Measurements from ENCODE around the gene AFF4.

Gene AFF4

DNA sequence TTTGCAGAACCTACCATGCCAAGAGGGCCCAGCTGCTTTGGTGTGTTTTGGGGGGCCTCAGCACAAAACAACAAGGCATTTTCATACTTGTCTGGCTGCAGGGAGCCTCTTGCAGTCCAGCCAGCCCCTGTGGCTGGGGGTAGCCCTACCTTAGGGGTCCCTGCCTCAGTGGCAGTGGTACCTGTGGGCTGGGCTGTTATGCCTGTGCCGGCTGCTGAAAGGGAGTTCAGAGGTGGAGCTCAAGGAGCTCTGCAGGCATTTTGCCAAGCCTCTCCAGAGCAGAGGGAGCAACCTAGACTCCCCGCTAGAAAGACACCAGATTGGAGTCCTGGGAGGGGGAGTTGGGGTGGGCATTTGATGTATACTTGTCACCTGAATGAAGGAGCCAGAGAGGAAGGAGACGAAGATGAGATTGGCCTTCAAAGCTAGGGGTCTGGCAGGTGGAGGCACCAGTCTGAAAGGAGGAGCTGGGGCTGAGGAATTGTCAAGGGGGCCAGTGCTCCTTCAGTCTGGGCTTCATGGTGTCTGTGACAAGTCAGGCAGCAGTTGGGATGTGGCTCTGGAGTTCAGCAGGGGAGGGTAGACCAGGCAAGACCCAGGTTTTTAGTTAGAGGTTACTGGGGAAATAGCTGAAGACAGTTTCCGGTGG, 134.5 kb downstream of the AFF4 start:
- no peak for DNase-seq (ENCODE audit: low read depth in 2 of 2)

DNA sequence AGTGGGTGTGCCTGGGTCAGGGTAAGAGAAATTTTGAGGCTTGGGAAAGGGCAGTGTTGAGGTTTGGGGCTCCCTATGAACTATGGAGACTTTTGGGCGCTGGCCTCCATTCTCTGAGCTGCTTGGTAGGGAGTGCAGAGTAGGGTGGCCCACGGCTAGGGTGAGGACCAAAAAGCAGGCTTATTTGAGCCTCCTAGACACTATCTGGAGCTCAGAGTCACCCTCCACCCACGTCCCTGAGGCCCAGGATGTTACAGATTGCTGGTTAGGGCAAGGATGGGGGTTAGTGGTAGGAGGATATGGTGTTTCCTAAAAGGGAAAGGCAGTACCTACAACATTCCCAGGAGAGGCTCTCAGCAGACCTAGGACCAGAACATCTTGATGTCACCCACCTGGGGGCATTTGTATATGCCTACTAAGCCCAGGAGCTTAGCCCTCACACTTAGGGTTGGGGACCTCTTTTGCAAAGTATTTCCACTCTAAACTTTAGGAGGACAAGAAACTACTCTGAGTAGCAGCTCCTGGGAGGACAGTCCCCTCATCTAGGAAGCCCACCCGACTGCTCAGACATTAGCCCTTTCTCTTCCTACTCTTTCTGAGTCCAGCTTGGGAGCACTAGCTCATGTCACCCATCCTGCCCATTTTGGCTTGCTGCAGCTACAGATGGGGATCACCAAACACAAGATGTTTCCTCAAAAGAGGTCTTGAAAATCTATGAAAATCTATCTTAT, 135.3 kb downstream of the AFF4 start:
- DNase-seq (ENCODE audit: low read depth in 2 of 2): no peak

- no peak for DNase-seq (ENCODE audit: low read depth in 2 of 2)
These were observed 136.9 kb downstream of the AFF4 start for GRCh38 chr5:132826424-132827082.

GRCh38 chr5:132825834-132826391, 137.5 kb downstream of the AFF4 start:
- no peak for DNase-seq (ENCODE audit: low read depth in 2 of 2)

All from stimulated activated CD8-positive, alpha-beta memory T cell treated with anti-CD3 and anti-CD28 coated beads, Interleukin-7, amount 100 ng/mL, for 4 hours (primary cell).